Activated B cell treated with CpG ODN at 0.5 μM for 24 hours (primary cell): ENCODE measurements around the gene CD9. TPM values are rescaled to one million over a fixed set of nuclear protein-coding genes. Genes with fewer than 3 reads are reported as not detected.
"Not testable (repeated sequence)": the region's sequence is repeated elsewhere in the genome, so short reads cannot be mapped to it uniquely, and the experiment has no call there.

Experiments used
- ATAC-seq: fragments of 200-7000 bp; cut with Tn5 transposase; one replicate; pipeline ENCODE4 v1.10.0; 2021; ENCODE audit warnings: low read depth, mild to moderate bottlenecking, moderate library complexity
- CTCF ChIA-PET: fragments of 350-600 bp; sonication (Branson Sonifier 250); formaldehyde crosslinking; loops from one replicate; lab custom pipeline; 2021; ENCODE audit warnings: antibody characterized with exemption; lab: Charles Lee
- POLR2A ChIA-PET: fragments of 350-600 bp; sonication (Branson Sonifier 250); formaldehyde crosslinking; loops from one replicate; lab custom pipeline; 2021; ENCODE audit warnings: antibody characterized with exemption; lab: Charles Lee
- DNase-seq: peaks from one replicate; pipeline ENCODE4 v3.0.0; 2022
- H3K27ac Mint-ChIP-seq: one replicate; pipeline ENCODE4 v1.8.0; 2020; ENCODE audit warnings: mixed read lengths
- H3K27me3 Mint-ChIP-seq: one replicate; pipeline ENCODE4 v1.8.0; 2021; ENCODE audit warnings: mixed read lengths
- H3K36me3 Mint-ChIP-seq: one replicate; pipeline ENCODE4 v1.8.0; 2021; ENCODE audit warnings: low read depth, mixed read lengths
- H3K4me1 Mint-ChIP-seq: one replicate; pipeline ENCODE4 v1.8.0; 2021; ENCODE audit warnings: mixed read lengths
- H3K4me3 Mint-ChIP-seq: one replicate; pipeline ENCODE4 v1.8.0; 2020; ENCODE audit warnings: mild to moderate bottlenecking, mixed read lengths
- H3K9me3 Mint-ChIP-seq: one replicate; pipeline ENCODE4 v1.8.0; 2020; ENCODE audit warnings: mixed read lengths
- CTCF ChIP-seq: fragments of 200-600 bp; IDR thresholded peaks from one replicate; pipeline ENCODE4 v1.8.0; 2022; ENCODE audit warnings: antibody characterized with exemption, mild to moderate bottlenecking
- intact Hi-C: fragments of 100-400 bp; cut with micrococcal nuclease; formaldehyde crosslinking; loops from one replicate; pipeline ENCODE4 v1.15.1; 2024
- total RNA-seq: library from RNA; stranded (reverse); gene quantifications from 2 replicates; pipeline ENCODE4 v1.2.3, GENCODE V29; 2022

The CD9 gene
- total RNA-seq, 1 donor from 2014 or later = 2.5 TPM

GRCh38 chr12:6160049-6160649 lies 40.1 kb upstream of the CD9 start:
- H3K4me3 Mint-ChIP-seq, POLR2A ChIA-PET, H3K27me3 Mint-ChIP-seq, DNase-seq, H3K36me3 Mint-ChIP-seq, CTCF ChIA-PET, H3K4me1 Mint-ChIP-seq, intact Hi-C loops, ATAC-seq, H3K9me3 Mint-ChIP-seq, H3K27ac Mint-ChIP-seq: not testable (repeated sequence)

GRCh38 chr12:6161124-6161882 lies 38.9 kb upstream of the CD9 start:
- H3K4me3 Mint-ChIP-seq = no peak overlapping the region
- H3K27ac Mint-ChIP-seq = no peak overlapping the region
- H3K36me3 Mint-ChIP-seq = no peaks in the 10 kb centered on the region
- ATAC-seq (no peak), DNase-seq (no peak)
- intact Hi-C loops = no loop called here
- ChIA-PET POLR2A (no interaction called here), CTCF (no interaction called here)
- no peak for TF ChIP-seq CTCF
- H3K27me3 Mint-ChIP-seq = peaks cover 5% of the 10 kb centered on the region
- no peaks in the 10 kb centered on the region for H3K4me1 Mint-ChIP-seq
- no peaks in the 10 kb centered on the region for H3K9me3 Mint-ChIP-seq

- no peak overlapping the region for H3K27ac Mint-ChIP-seq
- POLR2A ChIA-PET = no interaction called here
These were observed 36.7 kb upstream of the CD9 start for GRCh38 chr12:6163416-6164060.

GRCh38 chr12:6165395-6165794 lies 34.8 kb upstream of the CD9 start:
- no peaks in the 10 kb centered on the region for H3K9me3 Mint-ChIP-seq
- no peak for ATAC-seq
- CTCF ChIA-PET = no interaction called here

More at GRCh38 chr12:6163416-6164060, 36.7 kb upstream of the CD9 start:
- Mint-ChIP-seq H3K27me3 (peaks cover 5% of the 10 kb centered on the region), H3K4me1 (peaks cover 13% of the 10 kb centered on the region), H3K4me3 (no peak overlapping the region), H3K36me3 (no peaks in the 10 kb centered on the region), H3K9me3 (no peaks in the 10 kb centered on the region)
- no peak for TF ChIP-seq CTCF
- intact Hi-C loops = no loop called here
- no peak for DNase-seq
- CTCF ChIA-PET = no interaction called here
- no peak for ATAC-seq

GRCh38 chr12:6166808-6167207 lies 33.4 kb upstream of the CD9 start:
- H3K4me1 Mint-ChIP-seq = peaks cover 13% of the 10 kb centered on the region
- POLR2A ChIA-PET = interaction anchor here (0.7 kb wide), 1 partner anchor 15 kb away, joined by 3 read pairs; no protein-coding TSS in a partner anchor

More at GRCh38 chr12:6165395-6165794, 34.8 kb upstream of the CD9 start:
- no peak for TF ChIP-seq CTCF
- Mint-ChIP-seq H3K27ac (no peak overlapping the region), H3K36me3 (no peaks in the 10 kb centered on the region), H3K4me3 (no peak overlapping the region), H3K4me1 (peaks cover 13% of the 10 kb centered on the region), H3K27me3 (peaks cover 2% of the 10 kb centered on the region)
- DNase-seq = no peak
- intact Hi-C loops = no loop called here
- POLR2A ChIA-PET = no interaction called here

More at GRCh38 chr12:6166808-6167207, 33.4 kb upstream of the CD9 start:
- intact Hi-C loops = no loop called here
- no peaks in the 10 kb centered on the region for H3K9me3 Mint-ChIP-seq
- CTCF ChIA-PET = no interaction called here
- no peaks in the 10 kb centered on the region for H3K36me3 Mint-ChIP-seq
- DNase-seq (no peak), ATAC-seq (no peak)
- H3K27me3 Mint-ChIP-seq = no peaks in the 10 kb centered on the region
- no peak overlapping the region for H3K4me3 Mint-ChIP-seq
- no peak for TF ChIP-seq CTCF
- H3K27ac Mint-ChIP-seq = no peak overlapping the region
